ENCODE measurements around the gene CHCHD1. TPM values are rescaled to one million over a fixed set of nuclear protein-coding genes. Genes with fewer than 3 reads are reported as not detected.
"Not testable (repeated sequence)": the region's sequence is repeated elsewhere in the genome, so short reads cannot be mapped to it uniquely, and the experiment has no call there.

The CHCHD1 gene
- total RNA-seq, 1 experiment from 2014 or later: 44.1 TPM

GRCh38 chr10:73793456-73793855, 11.6 kb downstream of the CHCHD1 start:
- Mint-ChIP-seq H3K9me3 (ENCODE audit: low read depth, unreplicated experiment) (no peaks in the 10 kb centered on the region), H3K4me1 (ENCODE audit: low read depth, unreplicated experiment) (peaks cover 5% of the 10 kb centered on the region), H3K27me3 (ENCODE audit: unreplicated experiment) (no peaks in the 10 kb centered on the region), H3K4me3 (ENCODE audit: low read depth, unreplicated experiment) (no peak overlapping the region), H3K36me3 (ENCODE audit: insufficient read depth, unreplicated experiment) (peaks cover 31% of the 10 kb centered on the region), H3K27ac (ENCODE audit: unreplicated experiment) (no peak overlapping the region)
- no TSS peak for BruUV-seq (replicated peaks)
- CTCF ChIA-PET: interaction anchor here (0.6 kb wide), 1 partner anchor 916 kb away, joined by 9 read pairs; no protein-coding TSS in a partner anchor
- intact Hi-C loops (cut with micrococcal nuclease; ENCODE audit: unreplicated experiment): no loop called here
- DNase-seq: no peak
- TF ChIP-seq CTCF (IDR thresholded peaks at IDR 0.05; ENCODE audit: unreplicated experiment): no peak

GRCh38 chr10:73795491-73795890, 13.6 kb downstream of the CHCHD1 start:
- CTCF ChIA-PET: interaction anchor here (0.6 kb wide), 1 partner anchor 8 kb away, joined by 3 read pairs; no protein-coding TSS in a partner anchor
- H3K4me1 Mint-ChIP-seq (ENCODE audit: low read depth, unreplicated experiment); intact Hi-C loops (cut with micrococcal nuclease; ENCODE audit: unreplicated experiment); H3K9me3 Mint-ChIP-seq (ENCODE audit: low read depth, unreplicated experiment); BruUV-seq (replicated peaks); H3K27me3 Mint-ChIP-seq (ENCODE audit: unreplicated experiment); DNase-seq; H3K4me3 Mint-ChIP-seq (ENCODE audit: low read depth, unreplicated experiment); H3K27ac Mint-ChIP-seq (ENCODE audit: unreplicated experiment): not testable (repeated sequence)
- peaks cover 42% of the 10 kb centered on the region for H3K36me3 Mint-ChIP-seq (ENCODE audit: insufficient read depth, unreplicated experiment)

GRCh38 chr10:73796035-73796434, 14.2 kb downstream of the CHCHD1 start:
- intact Hi-C loops (cut with micrococcal nuclease; ENCODE audit: unreplicated experiment); H3K4me1 Mint-ChIP-seq (ENCODE audit: low read depth, unreplicated experiment); H3K9me3 Mint-ChIP-seq (ENCODE audit: low read depth, unreplicated experiment); H3K4me3 Mint-ChIP-seq (ENCODE audit: low read depth, unreplicated experiment); DNase-seq; H3K27me3 Mint-ChIP-seq (ENCODE audit: unreplicated experiment); H3K27ac Mint-ChIP-seq (ENCODE audit: unreplicated experiment); BruUV-seq (replicated peaks): not testable (repeated sequence)
- peaks cover 43% of the 10 kb centered on the region for H3K36me3 Mint-ChIP-seq (ENCODE audit: insufficient read depth, unreplicated experiment)
- CTCF ChIA-PET: interaction anchor here (0.8 kb wide), 1 partner anchor 39 kb away, joined by 7 read pairs; no protein-coding TSS in a partner anchor

GRCh38 chr10:73796766-73797165, 14.9 kb downstream of the CHCHD1 start:
- H3K36me3 Mint-ChIP-seq (ENCODE audit: insufficient read depth, unreplicated experiment): peaks cover 47% of the 10 kb centered on the region
- no peak for TF ChIP-seq CTCF (IDR thresholded peaks at IDR 0.05; ENCODE audit: unreplicated experiment)
- no peaks in the 10 kb centered on the region for H3K9me3 Mint-ChIP-seq (ENCODE audit: low read depth, unreplicated experiment)
- intact Hi-C loops (cut with micrococcal nuclease; ENCODE audit: unreplicated experiment): no loop called here
- no peak overlapping the region for H3K4me3 Mint-ChIP-seq (ENCODE audit: low read depth, unreplicated experiment)
- no peaks in the 10 kb centered on the region for H3K4me1 Mint-ChIP-seq (ENCODE audit: low read depth, unreplicated experiment)
- no TSS peak for BruUV-seq (replicated peaks)
- no peak for DNase-seq
- no peaks in the 10 kb centered on the region for H3K27me3 Mint-ChIP-seq (ENCODE audit: unreplicated experiment)
- CTCF ChIA-PET: no interaction called here
- no peak overlapping the region for H3K27ac Mint-ChIP-seq (ENCODE audit: unreplicated experiment)

- TF ChIP-seq CTCF (IDR thresholded peaks at IDR 0.05; ENCODE audit: unreplicated experiment): no peak
- Mint-ChIP-seq H3K4me3 (ENCODE audit: low read depth, unreplicated experiment) (no peak overlapping the region), H3K27ac (ENCODE audit: unreplicated experiment) (no peak overlapping the region), H3K9me3 (ENCODE audit: low read depth, unreplicated experiment) (no peaks in the 10 kb centered on the region), H3K36me3 (ENCODE audit: insufficient read depth, unreplicated experiment) (peaks cover 49% of the 10 kb centered on the region), H3K4me1 (ENCODE audit: low read depth, unreplicated experiment) (no peaks in the 10 kb centered on the region), H3K27me3 (ENCODE audit: unreplicated experiment) (no peaks in the 10 kb centered on the region)
- intact Hi-C loops (cut with micrococcal nuclease; ENCODE audit: unreplicated experiment): no loop called here
- CTCF ChIA-PET: no interaction called here
- no peak for DNase-seq
- BruUV-seq (replicated peaks): no TSS peak
Observed at GRCh38 chr10:73797324-73798025, 15.6 kb downstream of the CHCHD1 start.
